ENCODE results near the gene VOPP1.

The VOPP1 gene

DNA sequence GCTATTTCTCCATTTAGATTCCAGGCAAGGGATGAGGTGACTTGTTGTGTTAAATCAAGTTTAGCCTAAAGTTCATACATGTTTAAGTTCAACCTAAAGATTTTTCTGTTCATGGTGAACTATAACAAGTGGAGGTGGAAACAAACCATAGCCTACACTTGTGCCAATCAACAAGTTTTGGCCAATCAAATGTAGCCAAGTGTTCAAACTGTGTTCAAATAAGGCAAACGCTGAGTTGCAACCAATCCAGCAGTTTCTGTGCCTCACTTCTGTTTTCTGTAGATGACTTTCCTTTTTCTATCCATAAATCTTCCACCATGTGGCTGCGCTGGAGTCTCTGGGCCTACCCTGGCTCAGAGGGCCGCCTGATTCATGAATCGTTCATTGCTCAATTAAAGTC is 4.5 kb upstream of the VOPP1 start:
- no peak for DNase-seq

DNA sequence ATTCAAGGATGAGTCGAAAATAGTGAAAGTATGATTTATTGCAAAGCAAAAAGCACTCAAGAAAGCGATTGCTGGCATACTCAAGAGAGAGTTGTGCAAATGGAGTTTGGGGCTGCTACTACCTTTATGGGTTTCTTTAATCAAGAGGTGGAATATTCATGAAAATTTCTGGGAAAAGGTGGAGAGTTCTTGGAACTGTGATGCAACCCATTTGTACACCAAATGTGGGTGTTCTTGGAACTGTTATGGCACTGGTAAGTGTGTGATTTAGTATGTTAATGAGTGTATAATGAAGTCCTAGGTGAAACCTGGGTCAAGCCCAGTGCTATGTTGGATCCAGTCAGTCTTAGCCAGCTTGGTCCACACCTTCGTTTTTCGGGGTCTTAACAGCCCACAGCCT is 3.4 kb upstream of the VOPP1 start:
- DNase-seq: no peak

DNA sequence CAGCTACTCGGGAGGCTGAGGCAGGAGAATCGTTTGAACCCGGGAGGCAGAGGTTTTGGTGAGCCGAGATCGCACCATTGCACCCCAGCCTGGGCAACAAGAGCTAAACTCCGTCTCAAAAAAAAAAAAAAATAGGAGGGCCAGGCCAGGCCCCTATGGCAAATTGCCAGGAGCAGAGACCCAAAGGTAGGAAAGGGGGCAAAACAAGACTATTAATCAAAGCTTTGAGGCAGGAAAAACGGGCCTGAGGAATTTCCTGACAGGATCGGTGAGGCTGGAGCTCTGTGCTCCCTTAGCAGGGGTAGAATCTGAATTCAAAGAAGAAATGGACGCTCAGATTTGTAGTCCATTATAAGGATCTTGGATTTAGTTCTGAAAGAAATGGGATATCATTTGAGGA is 2.8 kb upstream of the VOPP1 start:
- no peak for DNase-seq

DNA sequence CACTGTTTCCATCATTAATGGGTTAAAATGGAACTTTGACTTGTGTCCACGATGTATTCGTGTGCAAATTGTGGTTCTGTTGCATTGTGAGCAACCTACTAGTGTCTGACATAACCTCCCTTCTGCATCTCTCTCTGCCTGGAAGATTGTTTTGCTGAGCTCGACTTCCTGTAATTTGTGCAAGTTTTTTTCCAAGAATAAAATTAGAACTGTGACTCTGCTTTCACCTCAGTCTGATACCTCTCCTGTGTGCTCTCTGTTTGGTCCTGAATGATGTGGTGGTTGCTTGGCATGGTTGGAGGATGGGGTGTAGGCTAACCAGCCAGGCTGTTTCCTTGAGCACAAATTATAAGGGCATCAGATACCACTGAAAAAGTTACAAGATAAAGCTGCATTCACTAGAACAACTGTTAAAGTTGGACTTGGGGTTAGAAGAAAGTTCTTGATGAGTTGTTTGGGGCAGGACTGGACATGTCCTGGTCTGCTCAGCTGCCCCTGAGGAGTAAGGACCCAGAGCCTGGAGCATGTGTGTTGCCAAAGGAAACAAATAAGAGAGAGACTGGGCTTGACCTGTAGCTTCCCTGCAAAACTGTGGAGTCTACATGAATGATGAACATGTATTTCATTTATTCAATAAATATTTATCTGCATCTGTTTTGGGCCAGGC is 1.9 kb upstream of the VOPP1 start:
- DNase-seq: no peak

DNA sequence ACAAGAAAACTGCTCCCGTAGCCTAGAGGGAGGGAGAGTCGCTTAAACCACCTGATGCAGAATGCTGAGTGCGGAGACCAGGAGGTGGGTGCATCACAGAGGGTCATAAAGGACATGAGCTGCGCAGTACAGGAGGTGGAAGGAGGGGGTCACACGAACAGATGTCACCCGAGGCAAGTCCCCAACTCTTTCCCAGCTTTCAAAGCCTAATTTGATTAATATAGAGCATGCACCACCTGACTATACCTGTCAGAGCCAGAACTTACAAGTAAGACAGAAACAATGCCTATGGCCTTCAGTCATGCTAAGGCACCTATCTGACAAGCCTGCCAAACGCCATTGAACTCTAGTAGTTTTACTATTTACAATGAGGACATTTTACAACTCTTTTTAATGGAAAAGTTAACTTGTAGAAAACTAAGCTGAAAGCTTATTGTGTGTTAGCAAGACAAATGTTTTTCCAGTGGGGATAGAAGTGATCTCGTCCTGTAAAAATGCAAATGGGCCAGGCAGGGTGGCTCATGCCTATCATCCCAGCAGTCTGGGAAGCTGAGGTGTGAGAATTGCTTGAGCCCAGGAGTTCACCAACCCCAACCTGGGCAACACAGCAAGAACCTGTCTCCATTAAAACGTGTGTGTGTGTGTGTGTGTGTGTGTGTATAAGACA is 1.1 kb upstream of the VOPP1 start:
- no peak for DNase-seq

DNA sequence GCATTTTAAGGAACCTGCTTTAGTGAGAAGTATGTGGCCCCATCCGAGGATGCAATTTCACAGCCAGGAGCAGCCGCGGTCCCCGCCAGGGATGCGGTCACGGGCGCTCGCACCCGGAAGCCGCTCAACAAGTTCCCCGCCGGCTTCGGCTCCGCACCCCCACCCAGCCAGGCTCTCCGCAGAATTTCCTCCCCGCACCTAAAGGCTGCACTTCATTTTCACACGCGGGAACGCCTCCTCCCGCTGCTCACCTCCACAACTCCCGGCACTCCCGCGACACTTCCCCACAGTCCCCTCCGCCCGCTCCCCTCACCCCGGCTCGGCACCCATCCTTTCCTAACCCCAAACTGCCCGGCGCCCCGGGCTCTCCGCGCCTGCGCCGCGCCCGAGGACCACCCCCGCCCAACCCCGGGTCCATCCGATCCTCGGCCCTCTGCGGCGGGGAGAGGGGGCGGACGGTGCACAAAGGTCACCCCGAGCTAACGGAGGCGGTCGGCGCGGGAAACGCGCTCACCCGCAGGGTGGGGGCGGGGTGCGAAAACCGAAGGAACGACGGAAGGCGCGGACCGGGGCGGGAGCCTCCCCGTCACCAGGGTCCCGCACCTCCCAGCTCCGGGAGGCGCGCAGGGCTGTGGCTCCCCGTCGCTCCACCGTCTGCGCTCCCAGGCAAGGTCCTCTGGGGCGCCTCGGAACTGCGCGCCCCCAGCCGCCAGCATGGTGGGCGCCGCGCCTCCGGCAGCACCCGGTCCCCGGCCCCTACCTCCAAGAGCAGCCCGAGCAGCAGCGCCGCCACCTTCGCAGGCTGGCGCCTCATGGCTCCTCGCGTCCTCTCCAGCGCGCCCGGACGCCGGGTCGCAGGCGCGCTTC is 558 bp downstream of the VOPP1 start:
- peak; percentile 33 to 52 (median 47) for DNase-seq

DNA sequence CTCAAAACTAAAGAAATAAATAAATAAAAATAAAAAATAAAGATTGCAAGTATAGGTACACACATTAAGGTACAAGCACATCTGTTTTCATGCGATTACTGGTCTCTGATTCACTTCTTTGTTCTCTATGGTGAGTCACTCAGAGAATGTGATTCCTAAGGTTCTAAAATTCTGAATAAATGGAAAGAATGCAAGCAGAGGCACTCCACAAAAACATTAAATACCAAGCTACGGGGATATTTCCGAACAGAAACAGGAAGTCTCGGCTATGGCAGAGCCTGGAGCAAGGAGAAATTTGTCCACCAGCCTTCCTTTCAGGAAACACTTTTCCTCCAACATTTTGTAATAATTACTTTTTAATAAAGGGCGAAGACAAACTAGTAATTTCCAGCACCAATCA is 1.4 kb downstream of the VOPP1 start:
- DNase-seq: no peak

DNA sequence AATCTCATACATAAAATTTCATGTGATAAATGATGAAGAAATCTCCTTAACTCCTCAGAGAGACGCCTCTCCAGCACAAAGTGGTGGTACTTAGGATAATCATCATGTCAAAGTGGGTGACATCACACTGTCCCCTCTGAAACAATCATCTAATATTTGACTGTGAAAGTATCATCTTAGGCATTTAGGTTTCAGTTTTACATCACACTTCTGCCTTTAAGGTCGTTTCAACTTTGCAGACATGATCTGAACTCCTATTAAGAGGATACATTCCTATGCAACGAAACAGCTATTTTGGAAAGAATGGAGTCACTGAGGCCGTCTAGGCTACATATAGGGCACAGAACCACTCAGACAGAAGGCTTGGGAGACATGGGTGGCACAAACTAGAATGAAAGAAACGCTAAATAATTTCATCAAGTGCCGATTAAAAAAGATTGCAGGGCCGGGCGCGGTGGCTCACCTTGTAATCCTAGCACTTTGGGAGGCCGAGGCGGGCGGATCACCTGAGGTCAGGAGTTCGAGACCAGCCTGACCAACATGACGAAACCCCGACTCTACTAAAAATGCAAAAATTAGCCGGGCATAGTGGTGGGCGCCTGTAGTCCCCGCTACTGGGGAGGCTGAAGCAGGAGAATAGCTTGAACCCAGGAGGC is 2.0 kb downstream of the VOPP1 start:
- DNase-seq: no peak

DNA sequence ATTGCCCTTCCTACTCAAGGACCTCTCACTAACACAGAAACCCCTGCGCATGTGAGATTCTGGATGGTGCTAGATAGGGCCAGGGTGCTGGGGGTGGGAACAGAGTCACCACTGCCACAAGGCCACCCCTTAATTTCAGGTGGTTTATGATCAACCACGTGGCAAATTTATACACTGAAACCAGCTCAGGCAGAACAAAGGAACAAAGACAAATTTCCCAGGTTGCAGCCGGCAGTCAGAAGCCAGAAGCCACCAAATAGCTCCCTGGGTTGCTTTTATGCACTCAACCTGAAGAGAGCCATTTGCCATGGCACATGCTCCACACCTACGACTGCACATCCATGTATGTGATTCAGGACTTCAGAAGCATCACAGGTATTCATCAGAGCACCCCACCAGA is 2.5 kb downstream of the VOPP1 start:
- peak in 1 of 4 experiments; percentile 14 for DNase-seq

DNA sequence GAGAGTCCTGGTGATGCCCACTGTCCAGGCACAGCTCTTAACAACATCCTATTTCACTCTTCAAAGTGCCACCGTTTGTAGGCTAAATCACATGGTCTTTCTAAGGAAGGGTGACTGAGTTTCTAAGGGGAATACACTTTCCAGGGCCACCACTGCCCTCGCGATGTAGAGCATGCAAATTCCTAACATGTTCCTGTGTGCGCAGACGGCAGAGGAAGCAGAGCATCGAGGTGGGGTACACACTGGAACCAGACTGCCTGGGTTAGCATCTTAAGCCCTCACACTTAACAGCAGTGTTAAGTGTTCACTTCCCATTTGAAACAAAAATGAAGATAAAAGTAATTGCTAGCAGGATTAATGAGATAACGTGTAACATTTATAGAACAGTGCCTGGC is 3.0 kb downstream of the VOPP1 start:
- DNase-seq: no peak

DNA sequence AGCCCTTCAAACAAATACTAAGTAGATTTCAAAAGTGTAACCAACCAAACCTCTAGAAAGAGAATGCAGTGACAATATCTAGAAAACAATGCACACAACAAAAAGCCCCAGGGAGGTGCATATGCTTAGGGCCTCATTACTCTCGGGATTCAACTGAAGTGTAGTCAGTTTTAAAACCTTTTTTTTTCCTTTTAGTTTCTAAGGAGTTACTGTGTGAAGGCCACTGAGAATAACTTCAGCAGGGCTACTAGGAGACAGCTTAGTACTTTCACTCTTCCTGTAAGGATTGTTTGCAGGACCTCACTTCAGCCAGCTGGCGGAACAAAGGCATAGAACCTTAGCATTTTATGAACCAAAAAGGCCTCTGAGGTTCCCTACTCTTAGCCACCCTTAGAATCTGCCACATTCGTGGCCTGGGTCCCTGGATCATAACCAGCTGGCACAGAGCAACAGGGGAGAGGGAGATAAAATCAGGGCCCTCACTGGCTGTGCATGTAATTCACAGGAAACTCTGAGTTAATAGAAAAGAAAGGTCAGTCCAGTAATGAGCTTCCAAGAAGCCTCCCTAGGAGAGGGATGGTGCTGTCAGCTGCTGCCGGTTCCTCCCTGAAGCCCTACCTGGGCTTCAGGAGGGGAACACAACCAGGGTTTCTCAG is 3.6 kb downstream of the VOPP1 start:
- DNase-seq: no peak

DNA sequence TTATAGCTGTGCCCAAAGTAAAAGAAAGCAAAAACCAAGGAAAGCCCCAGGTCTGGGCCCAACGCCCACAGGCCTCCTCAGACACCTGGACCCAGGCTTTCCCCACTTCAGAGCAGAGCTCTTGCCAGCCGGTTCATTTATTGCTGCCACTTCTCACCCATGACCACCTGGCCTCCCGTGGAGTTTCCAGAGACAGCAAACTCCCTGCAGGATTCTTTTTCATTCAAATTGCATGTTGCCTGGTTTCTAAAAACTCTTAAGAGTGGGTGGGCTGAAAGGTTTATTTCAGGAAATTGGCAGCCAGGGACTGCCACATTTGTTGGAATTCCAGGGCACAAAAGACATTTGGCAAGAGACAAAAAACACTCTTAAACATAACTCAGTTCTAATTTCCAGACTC is 4.7 kb downstream of the VOPP1 start:
- DNase-seq: no peak

DNA sequence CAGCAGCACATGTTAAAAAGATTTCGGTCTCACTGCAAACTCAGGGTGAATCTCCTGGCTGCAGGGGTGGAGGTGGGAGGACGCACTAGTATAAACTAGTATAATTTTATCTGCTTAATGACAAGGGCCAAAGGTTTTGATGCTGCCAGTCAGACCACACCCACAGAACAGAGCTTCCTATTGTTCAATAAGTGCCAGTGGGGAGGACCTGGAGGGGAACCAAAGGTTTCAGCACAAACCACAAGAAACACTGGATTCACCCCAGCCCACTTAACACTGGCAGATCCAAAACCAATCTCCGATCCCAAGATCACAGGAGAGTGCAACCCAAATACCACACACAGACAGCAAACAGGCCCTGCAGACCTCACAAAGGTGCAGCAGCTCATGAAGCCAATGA is 6.6 kb downstream of the VOPP1 start:
- no peak for DNase-seq

DNA sequence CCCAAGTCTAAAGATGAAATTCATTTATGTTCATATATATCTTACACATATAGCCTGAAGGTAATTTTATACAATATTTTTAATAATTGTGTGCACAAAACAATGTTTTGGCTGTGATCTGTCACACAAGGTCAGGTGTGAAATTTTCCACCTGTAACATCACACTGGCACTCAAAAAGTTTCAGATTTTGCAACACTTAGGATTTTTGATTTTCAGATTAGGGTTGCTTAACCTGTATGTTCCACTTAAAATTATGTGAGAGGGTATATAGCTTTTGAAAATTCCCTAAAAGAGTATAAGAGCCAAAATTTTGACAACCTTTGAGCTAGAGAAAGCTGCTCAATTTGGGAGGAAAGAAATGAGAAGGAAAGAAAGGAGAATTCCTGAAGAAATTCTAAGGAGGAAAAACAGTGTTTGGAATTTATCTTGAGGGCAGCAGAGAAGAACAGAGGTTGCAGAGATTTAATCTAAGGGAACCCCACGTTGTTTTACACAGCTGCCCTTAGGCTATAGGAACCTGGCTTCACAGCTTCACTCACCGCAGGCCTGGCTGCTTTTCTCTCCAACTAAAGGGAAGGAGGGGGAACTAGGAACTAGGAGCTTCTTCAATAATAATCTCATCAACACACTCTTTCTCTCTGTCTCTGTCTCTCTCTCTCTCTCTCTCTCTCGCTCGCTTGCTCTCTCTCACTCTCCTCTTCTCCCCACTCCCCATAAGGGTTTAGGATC is 8.5 kb downstream of the VOPP1 start:
- no peak for DNase-seq

DNA sequence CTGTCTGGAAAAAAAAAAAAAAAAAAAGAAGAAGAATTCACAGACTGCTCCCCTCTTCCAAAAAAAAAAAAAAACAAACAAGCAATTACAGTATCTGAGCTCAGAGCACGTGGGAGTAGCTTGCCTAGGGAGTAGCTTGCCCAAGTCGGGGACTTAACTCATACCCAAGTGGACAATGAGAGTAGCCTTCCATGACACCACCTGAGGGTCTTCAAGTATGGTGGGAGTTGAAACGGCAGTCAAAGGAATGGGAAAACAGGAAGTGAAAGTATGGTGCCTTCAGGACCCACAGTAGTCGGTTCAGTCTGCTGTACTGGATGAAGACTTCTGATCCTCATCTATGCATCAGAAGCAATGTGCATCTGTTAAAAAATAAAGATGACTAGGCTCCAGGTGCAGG is 10.6 kb downstream of the VOPP1 start:
- DNase-seq: no peak

DNA sequence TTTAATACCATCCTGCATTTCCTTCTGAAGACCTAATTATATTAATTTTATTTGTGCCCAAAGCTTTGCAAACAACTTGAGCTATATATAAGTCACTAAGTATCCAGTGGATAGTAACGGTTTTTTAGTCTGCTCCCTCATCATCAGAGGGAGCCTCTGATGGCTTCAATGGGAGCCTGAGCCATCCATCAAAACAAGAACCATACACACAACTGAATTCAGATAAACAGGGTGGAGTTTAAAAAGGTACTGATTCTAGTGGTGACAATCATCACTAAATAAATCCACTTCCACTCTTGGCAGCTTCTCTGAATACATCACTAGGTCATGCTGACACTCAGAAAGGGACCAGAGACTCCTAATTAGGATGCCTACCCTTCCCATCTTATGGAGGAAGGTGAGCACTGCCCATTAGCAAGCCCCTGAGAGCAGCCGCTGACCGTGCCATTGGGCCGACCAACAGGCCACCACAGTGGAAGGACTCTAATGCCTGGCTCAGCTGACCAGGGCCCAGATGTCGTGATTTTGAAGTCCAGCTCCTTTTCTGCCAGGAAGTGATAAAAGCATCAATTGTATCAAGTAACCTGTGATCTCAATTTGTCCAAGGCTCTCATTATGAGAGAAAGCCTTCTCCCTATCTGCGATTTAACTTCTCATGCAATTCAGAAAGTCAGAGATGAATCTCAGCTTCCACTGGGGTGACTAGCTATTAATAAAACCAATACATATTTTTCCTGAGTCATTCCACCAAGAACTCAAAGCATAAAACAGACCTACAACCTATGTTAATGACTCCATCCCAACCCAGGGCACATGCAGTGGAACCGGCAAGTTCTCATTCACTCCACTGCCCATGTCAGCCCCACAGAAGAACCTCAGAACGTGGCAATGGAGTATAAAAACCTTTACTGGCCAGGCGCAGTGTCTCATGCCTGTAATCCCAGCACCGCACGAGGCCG is 13.1 kb downstream of the VOPP1 start:
- no peak for DNase-seq

DNA sequence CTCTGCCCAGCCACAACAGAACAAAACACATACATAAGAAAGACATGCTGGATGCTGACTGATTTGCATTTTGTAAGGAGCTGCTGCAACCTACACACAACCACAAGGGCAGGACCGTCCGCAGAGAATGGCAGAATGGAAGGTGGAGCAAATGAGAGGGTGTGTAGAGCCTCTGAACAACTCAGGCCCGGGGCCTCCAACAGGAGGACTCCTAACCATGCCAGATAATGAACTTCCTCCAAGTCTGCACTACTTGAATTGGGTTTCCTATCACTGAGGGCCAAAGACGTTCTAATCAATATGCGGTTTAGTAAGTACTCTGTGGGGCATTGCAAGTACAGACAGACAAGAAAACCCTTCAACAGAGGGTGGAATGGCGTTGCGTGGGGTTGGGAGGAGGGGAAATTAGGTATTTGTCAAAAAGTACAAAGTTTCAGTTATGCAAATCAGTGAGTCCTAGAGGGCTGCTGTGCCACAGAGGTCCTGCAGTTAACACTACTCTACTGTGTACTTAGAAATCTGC is 14.6 kb downstream of the VOPP1 start:
- no peak for DNase-seq

DNA sequence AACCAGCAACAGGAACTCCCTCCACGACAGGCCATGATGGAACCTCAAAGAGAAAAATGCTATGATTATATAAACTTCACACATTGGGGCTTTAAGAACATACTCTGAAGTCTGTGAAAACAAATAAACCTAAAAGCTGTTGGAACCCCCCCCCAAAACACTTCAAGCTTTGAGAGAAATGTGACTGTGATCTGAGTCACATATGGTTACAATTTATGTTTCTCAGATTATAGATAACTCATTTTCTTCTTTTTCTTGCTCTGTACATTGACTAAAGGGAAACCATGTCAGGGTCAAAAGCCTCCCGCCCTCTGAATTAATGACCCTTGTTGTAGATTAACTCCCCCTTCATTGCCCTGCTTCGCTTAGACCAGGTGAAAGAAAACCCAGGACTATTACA is 15.8 kb downstream of the VOPP1 start:
- no peak for DNase-seq

DNA sequence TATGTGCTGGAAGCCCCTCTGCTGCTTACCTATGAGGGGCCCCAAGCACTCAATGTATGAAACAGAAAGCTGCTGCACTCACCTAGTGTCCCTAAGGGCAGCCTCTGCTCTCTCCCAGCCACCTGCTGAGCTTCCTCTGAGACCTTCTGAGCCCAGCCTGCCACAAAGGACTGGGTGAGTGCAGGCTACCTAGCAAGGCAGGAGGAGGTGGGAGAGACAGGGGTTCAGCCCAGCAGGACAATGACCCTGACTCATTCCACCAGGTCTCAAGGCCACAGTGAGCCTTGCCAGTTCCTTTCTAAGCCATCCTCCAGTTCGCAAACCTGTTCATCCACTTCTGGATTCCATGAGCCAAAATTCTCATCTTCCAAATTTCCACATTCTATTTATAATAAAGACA is 16.3 kb downstream of the VOPP1 start:
- DNase-seq: no peak

DNA sequence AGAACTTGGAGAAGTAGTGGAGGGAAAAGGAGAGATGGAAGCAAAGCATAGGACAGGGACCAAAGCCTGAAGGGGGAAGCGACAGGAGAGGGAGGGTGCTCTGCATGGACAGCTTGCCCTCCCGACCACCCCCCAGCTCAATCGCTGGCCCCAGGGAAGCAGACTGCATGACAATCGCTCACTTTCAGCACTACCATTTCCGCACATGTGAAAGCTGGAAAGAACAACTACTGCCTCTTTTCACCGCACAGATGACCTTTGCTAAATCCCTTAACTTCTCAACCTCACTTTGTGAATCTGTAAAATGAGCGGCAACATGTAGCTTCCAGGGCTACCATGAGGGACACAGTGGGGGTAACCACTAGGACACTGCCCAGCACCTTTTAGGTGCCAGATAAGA is 17.1 kb downstream of the VOPP1 start:
- DNase-seq: no peak

DNA sequence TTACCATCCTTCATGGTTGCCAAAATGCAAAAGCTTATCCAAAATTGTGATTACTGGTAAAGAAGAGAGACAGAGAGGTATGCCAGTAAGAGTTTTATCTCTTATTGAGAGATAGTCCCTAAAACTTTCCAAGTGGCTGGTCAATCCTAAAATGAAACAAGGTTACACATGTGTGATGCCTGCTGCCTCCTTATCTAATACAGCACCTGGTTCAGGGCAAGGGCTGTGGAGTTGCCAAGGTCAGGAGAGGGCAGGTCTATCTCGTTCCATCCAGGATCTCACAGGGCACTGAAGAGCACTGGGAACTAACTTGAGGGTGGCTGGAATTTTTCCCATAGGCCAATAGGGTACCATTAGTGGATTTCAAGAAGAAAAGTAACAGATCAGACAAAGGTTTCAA is 18.3 kb downstream of the VOPP1 start:
- no peak for DNase-seq

Data from activated CD4-positive, CD25-positive, alpha-beta regulatory T cell (primary cell).